T-helper 1 cell (primary cell): ENCODE results near the gene CNTN5.

Source experiments
- DNase-seq, 5 donors: peaks; one replicate each; pipeline ENCODE4 v3.0.0-alpha.2; 2012 to 2020

CNTN5 gene

GRCh38 chr11:99171330-99171729, 150.6 kb downstream of the CNTN5 start:
- no peak for DNase-seq

- DNase-seq = no peak
Observed at GRCh38 chr11:99176430-99176829, 155.7 kb downstream of the CNTN5 start.

- no peak for DNase-seq
Observed at GRCh38 chr11:99177446-99177845, 156.7 kb downstream of the CNTN5 start.

- DNase-seq = no peak
Observed at GRCh38 chr11:99184146-99184545, 163.4 kb downstream of the CNTN5 start.

- DNase-seq = no peak
Observed at GRCh38 chr11:99188221-99188620, 167.5 kb downstream of the CNTN5 start.

GRCh38 chr11:99192716-99193115, 172.0 kb downstream of the CNTN5 start:
- DNase-seq = no peak

GRCh38 chr11:99197477-99197876, 176.7 kb downstream of the CNTN5 start:
- DNase-seq = no peak

- no peak for DNase-seq
Observed at GRCh38 chr11:99198215-99198614, 177.5 kb downstream of the CNTN5 start.

GRCh38 chr11:99199341-99199740, 178.6 kb downstream of the CNTN5 start:
- DNase-seq = no peak

- DNase-seq = no peak
Observed at GRCh38 chr11:99200720-99201119, 180.0 kb downstream of the CNTN5 start.

GRCh38 chr11:99208813-99209212, 188.1 kb downstream of the CNTN5 start:
- no peak for DNase-seq

GRCh38 chr11:99229544-99229943, 208.8 kb downstream of the CNTN5 start:
- no peak for DNase-seq

- no peak for DNase-seq
Observed at GRCh38 chr11:99234534-99234933, 213.8 kb downstream of the CNTN5 start.

GRCh38 chr11:99238401-99238800, 217.7 kb downstream of the CNTN5 start:
- no peak for DNase-seq

- no peak for DNase-seq
Observed at GRCh38 chr11:99240192-99241030, 219.7 kb downstream of the CNTN5 start.

GRCh38 chr11:99241066-99241465, 220.3 kb downstream of the CNTN5 start:
- DNase-seq = no peak

- DNase-seq = no peak
Observed at GRCh38 chr11:99244613-99245012, 223.9 kb downstream of the CNTN5 start.

- DNase-seq = no peak
Observed at GRCh38 chr11:99246199-99246598, 225.4 kb downstream of the CNTN5 start.

GRCh38 chr11:99256614-99257013, 235.9 kb downstream of the CNTN5 start:
- DNase-seq = no peak

- DNase-seq = no peak
Observed at GRCh38 chr11:99257131-99257530, 236.4 kb downstream of the CNTN5 start.

GRCh38 chr11:99260696-99261095, 239.9 kb downstream of the CNTN5 start:
- no peak for DNase-seq

- no peak for DNase-seq
Observed at GRCh38 chr11:99268886-99269285, 248.1 kb downstream of the CNTN5 start.

- no peak for DNase-seq
Observed at GRCh38 chr11:99271527-99271926, 250.8 kb downstream of the CNTN5 start.

GRCh38 chr11:99275521-99275920, 254.8 kb downstream of the CNTN5 start:
- DNase-seq = no peak

- no peak for DNase-seq
Observed at GRCh38 chr11:99277281-99277680, 256.5 kb downstream of the CNTN5 start.
